Thyroid gland (tissue), 4 donors: ENCODE results near the gene AGPAT4. TPM values are rescaled to one million over a fixed set of nuclear protein-coding genes. Genes with fewer than 3 reads are reported as not detected.

ENCODE experiments used
- DNase-seq, 2 donors: peaks; one replicate each; pipeline ENCODE4 v3.0.0-alpha.2; 2019
- H3K27ac ChIP-seq, 3 donors: fragments of 200-600 bp; sonication (generic); 1 replicate in 2 of 3; 2 replicates in 1 of 3; pipeline ENCODE4 v1.5.1; 2016 to 2019; ENCODE audit warnings: mild to moderate bottlenecking in 1 of 3, moderate library complexity in 1 of 3
- H3K27me3 ChIP-seq: fragments of 200-600 bp; sonication (generic); one replicate; pipeline ENCODE4 v1.5.1; 2019
- H3K36me3 ChIP-seq, 2 donors: fragments of 200-600 bp; sonication (generic); one replicate each; pipeline ENCODE4 v1.5.1; 2016 to 2019
- H3K4me1 ChIP-seq, 2 donors: fragments of 200-600 bp; sonication (generic); one replicate each; pipeline ENCODE4 v1.5.1; 2017 to 2019
- H3K4me3 ChIP-seq, 3 donors: fragments of 200-600 bp; sonication (generic); replicated peaks in 1 of 3; 1 replicate in 2 of 3; 2 replicates in 1 of 3; pipeline ENCODE4 v1.5.1; 2016; ENCODE audit warnings: mild to moderate bottlenecking in 1 of 3
- H3K9me3 ChIP-seq: fragments of 200-600 bp; sonication (generic); one replicate; pipeline ENCODE4 v1.5.1; 2017
- CTCF ChIP-seq, 6 experiments: fragments of 200-600 bp in 3 of 6; fragments of 450-650 bp in 3 of 6; sonication (generic) in 3 of 6; IDR thresholded peaks; one replicate each; pipeline ENCODE4 v1.5.1; 2016 to 2019; ENCODE audit warnings: antibody characterized with exemption in 6 of 6, mild to moderate bottlenecking in 2 of 6, inconsistent platforms in 1 of 6, moderate library complexity in 1 of 6
- POLR2A ChIP-seq, 2 donors: fragments of 450-650 bp; IDR thresholded peaks; one replicate each; pipeline ENCODE4 v1.6.1; 2017; ENCODE audit warnings: antibody characterized with exemption in 2 of 2, mild to moderate bottlenecking in 2 of 2, moderate library complexity in 1 of 2
- WGBS, 2 donors: methylation state at CpG; one replicate each; pipeline ENCODE4 v1.1.5; 2017; 5-methylcytosine and 5-hydroxymethylcytosine counted together
- intact Hi-C: fragments of 100-400 bp; cut with DNase I; formaldehyde crosslinking; loops from one replicate; pipeline ENCODE4 v1.15.1; 2023
- total RNA-seq, 4 donors: library from RNA; depleted of rRNA; stranded (reverse); fragments of >200 nt; gene quantifications; one replicate each; pipeline ENCODE4 v1.2.3, GENCODE V29; 2016

Gene AGPAT4
- total RNA-seq, 4 donors from 2014 or later, result 6.1 to 12.8 (median 6.9) TPM

- no peaks in the 10 kb centered on the region for H3K27me3 ChIP-seq
- intact Hi-C loops, result no loop called here
- no peaks in the 10 kb centered on the region for H3K4me1 ChIP-seq
- no peak overlapping the region for H3K4me3 ChIP-seq
- H3K36me3 ChIP-seq, result peaks cover 0 to 4% of the 10 kb centered on the region in 2 donors
- no peak overlapping the region for H3K27ac ChIP-seq
- no peak for DNase-seq
- TF ChIP-seq CTCF (IDR thresholded peaks at IDR 0.05), result no peak
- no peak for TF ChIP-seq POLR2A (IDR thresholded peaks at IDR 0.05)
- H3K9me3 ChIP-seq, result no peaks in the 10 kb centered on the region
- 98% methylated on average over 15 of the region's 15 CpGs for WGBS, 2 donors
Measured at GRCh38 chr6:161161121-161161520, 112.7 kb downstream of the AGPAT4 start.

GRCh38 chr6:161154796-161155335 is 119.0 kb downstream of the AGPAT4 start:
- DNase-seq, result no peak
- Histone ChIP-seq H3K27me3 (no peaks in the 10 kb centered on the region), H3K9me3 (no peaks in the 10 kb centered on the region), H3K36me3 (no peaks in the 10 kb centered on the region), H3K4me1 (no peaks in the 10 kb centered on the region), H3K4me3 (no peak overlapping the region), H3K27ac (no peak overlapping the region)
- intact Hi-C loops, result loop anchor here (5.0 kb wide), 1 partner anchor 217 kb away; no protein-coding TSS in a partner anchor
- TF ChIP-seq CTCF (IDR thresholded peaks at IDR 0.05) (no peak), POLR2A (IDR thresholded peaks at IDR 0.05) (no peak)
- 94% methylated on average over 8 to 10 of the region's 13 CpGs for WGBS, 2 donors

- Histone ChIP-seq H3K4me1 (no peaks in the 10 kb centered on the region), H3K9me3 (no peaks in the 10 kb centered on the region), H3K27ac (no peak overlapping the region), H3K36me3 (no peaks in the 10 kb centered on the region), H3K27me3 (no peaks in the 10 kb centered on the region), H3K4me3 (no peak overlapping the region)
- 95 to 97% methylated on average over 6 of the region's 10 CpGs for WGBS, 2 donors
- no peak for DNase-seq
- intact Hi-C loops, result loop anchor here (5.0 kb wide), 1 partner anchor 219 kb away; no protein-coding TSS in a partner anchor
- TF ChIP-seq POLR2A (IDR thresholded peaks at IDR 0.05) (no peak), CTCF (IDR thresholded peaks at IDR 0.05) (no peak)
Measured at GRCh38 chr6:161153725-161154124, 120.1 kb downstream of the AGPAT4 start.

GRCh38 chr6:161152907-161153662 is 120.8 kb downstream of the AGPAT4 start:
- TF ChIP-seq CTCF (IDR thresholded peaks at IDR 0.05), result peak in 5 of 6 experiments; percentile 14 to 55 (median 43)
- TF ChIP-seq POLR2A (IDR thresholded peaks at IDR 0.05), result no peak
- Histone ChIP-seq H3K27ac (no peak overlapping the region), H3K4me1 (no peaks in the 10 kb centered on the region), H3K9me3 (no peaks in the 10 kb centered on the region), H3K36me3 (peaks cover 0 to 3% of the 10 kb centered on the region in 2 donors), H3K27me3 (no peaks in the 10 kb centered on the region), H3K4me3 (no peak overlapping the region)
- DNase-seq, result peak in 1 of 2 donors; percentile 15
- intact Hi-C loops, result loop anchor here (5.0 kb wide), 1 partner anchor 219 kb away; no protein-coding TSS in a partner anchor
- WGBS, 2 donors, result 87 to 91% methylated on average over 6 to 10 of the region's 18 CpGs

- H3K4me1 ChIP-seq, result no peaks in the 10 kb centered on the region
- DNase-seq, result no peak
- intact Hi-C loops, result loop anchor here (5.0 kb wide), 1 partner anchor 220 kb away; no protein-coding TSS in a partner anchor
- WGBS, 2 donors, result 84 to 94% methylated on average over 9 of the region's 9 CpGs
- no peaks in the 10 kb centered on the region for H3K9me3 ChIP-seq
- no peak overlapping the region for H3K27ac ChIP-seq
- TF ChIP-seq POLR2A (IDR thresholded peaks at IDR 0.05) (no peak), CTCF (IDR thresholded peaks at IDR 0.05) (no peak)
- H3K36me3 ChIP-seq, result peaks cover 0 to 5% of the 10 kb centered on the region in 2 donors
- H3K4me3 ChIP-seq, result no peak overlapping the region
- no peaks in the 10 kb centered on the region for H3K27me3 ChIP-seq
Measured at GRCh38 chr6:161152527-161152862, 121.4 kb downstream of the AGPAT4 start.
